Esophagus squamous epithelium (tissue), 4 donors: ENCODE measurements around the gene SPATA25.

Source experiments
- POLR2A ChIP-seq, 4 donors: fragments of 450-650 bp; IDR thresholded peaks; one replicate each; pipeline ENCODE4 v1.6.1; 2017; ENCODE audit warnings: antibody characterized with exemption in 4 of 4, mild to moderate bottlenecking in 4 of 4, moderate library complexity in 3 of 4
- TF ChIP-seq, protein P1 (sequence below), 6 experiments: fragments of 450-650 bp in 4 of 6; fragments of 200-600 bp in 2 of 6; sonication (generic) in 2 of 6; IDR thresholded peaks; one replicate each; pipeline ENCODE4 v1.5.1; 2016 to 2019; ENCODE audit warnings: antibody characterized with exemption in 6 of 6, mild to moderate bottlenecking in 4 of 6, moderate library complexity in 4 of 6

DNA sequence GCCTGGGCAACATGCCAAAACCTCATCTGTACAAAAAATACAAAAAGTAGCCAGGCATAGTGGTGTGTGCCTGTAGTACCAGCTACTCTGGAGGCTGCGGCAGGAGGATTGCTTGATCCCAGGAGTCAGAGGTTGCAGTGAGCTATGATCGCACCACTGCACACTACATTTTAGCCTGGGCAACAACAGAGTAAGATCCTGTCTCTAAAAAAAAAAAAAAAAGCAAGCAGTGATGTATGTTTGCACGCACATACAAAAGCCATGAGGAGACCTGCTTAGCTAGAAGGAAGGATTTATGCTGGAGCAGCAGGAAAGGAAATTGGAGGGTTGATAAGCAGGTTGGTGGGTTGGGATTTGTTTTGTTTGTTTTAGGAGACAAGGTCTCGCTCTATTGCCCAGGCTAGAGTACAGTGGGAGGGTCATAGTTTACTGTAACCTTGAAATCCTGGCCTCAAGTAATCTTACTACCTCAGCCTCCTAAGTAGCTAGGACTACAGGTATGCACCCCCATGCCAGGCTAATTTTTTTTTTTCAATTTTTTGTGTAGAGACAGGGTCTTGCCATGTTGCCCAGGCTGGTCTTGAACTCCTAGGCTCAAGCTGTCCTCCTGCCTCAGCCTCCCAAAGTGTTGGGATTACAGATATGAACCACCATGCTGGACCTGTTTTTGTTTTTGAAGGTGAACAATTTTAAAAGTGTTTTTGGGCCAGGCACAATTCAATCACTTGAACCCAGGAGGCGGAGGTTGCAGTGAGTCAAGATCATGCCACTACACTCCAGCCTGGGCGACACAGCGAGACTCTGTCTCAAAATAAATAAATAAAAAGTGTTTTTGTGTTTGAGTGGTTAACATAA is 26.0 kb downstream of the SPATA25 start:
- TF ChIP-seq, protein P1, sequence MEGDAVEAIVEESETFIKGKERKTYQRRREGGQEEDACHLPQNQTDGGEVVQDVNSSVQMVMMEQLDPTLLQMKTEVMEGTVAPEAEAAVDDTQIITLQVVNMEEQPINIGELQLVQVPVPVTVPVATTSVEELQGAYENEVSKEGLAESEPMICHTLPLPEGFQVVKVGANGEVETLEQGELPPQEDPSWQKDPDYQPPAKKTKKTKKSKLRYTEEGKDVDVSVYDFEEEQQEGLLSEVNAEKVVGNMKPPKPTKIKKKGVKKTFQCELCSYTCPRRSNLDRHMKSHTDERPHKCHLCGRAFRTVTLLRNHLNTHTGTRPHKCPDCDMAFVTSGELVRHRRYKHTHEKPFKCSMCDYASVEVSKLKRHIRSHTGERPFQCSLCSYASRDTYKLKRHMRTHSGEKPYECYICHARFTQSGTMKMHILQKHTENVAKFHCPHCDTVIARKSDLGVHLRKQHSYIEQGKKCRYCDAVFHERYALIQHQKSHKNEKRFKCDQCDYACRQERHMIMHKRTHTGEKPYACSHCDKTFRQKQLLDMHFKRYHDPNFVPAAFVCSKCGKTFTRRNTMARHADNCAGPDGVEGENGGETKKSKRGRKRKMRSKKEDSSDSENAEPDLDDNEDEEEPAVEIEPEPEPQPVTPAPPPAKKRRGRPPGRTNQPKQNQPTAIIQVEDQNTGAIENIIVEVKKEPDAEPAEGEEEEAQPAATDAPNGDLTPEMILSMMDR (IDR thresholded peaks at IDR 0.05) = no peak
- TF ChIP-seq POLR2A (IDR thresholded peaks at IDR 0.05) = no peak
